GM21737 (cell line): ENCODE data around the gene C11orf97.
"Not testable (repeated sequence)": the region's sequence is repeated elsewhere in the genome, so short reads cannot be mapped to it uniquely, and the experiment has no call there.

Experiments
- ATAC-seq: cut with Tn5 transposase; IDR thresholded peaks from one replicate; pipeline ENCODE4 v1.9.1; 2021; ENCODE audit warnings: mild to moderate bottlenecking, moderate library complexity; ENCODE audit not compliant: unreplicated experiment

C11orf97 gene

DNA sequence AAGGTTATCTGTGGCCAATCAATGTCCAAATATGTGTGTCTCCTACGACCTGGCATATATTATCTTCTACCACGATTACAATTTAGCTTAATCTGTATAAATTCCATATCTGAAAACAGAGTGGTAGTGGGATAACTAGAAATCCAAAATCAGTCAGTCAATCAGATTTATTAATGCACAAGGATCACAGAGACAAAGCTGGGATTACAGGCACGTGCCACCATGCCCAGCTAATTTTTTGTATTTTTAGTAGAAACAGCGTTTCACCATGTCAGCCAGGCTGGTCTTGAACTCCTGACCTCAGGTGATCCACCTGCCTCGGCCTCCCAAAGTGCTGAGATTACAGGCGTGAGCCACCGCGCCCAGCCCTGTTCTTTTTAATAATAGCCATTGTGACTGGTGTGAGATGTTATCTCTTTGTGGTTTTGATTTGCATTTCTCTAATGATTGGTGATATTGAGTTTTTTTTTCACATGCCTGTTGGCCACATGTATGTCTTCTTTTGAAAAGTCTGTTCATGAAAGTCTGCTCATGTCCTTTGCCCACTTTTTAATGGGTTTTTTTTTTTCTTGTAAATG, 43.6 kb downstream of the C11orf97 start:
- ATAC-seq: not testable (repeated sequence)

DNA sequence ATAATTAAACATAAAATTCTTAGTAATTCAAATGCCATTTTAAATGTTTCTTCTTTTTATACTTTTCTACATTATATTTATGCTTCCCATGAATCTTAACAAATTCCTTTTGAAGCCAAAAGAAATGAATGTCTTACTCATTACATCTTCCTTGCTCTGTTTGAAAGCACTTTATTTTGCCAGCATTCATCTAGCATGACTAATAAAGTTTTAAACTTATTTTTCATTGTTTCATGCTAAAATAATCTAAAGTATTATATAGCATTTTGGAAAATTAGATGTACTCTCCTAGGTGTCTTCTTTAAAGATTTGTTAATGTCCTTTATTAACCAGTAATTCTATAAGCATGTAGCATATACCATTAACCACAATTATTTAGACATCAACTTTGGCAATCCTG, 45.2 kb downstream of the C11orf97 start:
- ATAC-seq: no peak

DNA sequence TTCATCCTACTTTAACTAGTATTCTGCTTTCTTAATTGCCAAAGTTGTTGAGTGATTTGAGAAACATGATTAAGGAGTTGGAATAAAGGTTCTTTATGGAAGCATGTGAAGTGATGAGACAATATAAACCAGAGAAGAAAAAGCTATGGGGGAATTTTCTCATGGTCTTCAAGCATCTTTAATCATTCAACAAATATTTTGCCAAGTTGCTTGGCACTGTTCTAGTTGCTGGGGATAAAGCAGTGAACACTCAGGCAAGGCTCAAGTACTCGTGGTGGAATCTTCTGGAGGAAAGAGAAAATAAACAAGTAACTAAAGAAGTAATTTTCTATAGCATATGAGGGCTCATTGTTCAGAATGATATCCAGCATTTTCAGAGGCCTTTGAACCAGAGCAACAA, 45.7 kb downstream of the C11orf97 start:
- ATAC-seq: no peak

- ATAC-seq: no peak
These were observed 46.2 kb downstream of the C11orf97 start for GRCh38 chr11:94558468-94558867.

GRCh38 chr11:94558932-94559331, 46.7 kb downstream of the C11orf97 start:
- ATAC-seq: no peak

DNA sequence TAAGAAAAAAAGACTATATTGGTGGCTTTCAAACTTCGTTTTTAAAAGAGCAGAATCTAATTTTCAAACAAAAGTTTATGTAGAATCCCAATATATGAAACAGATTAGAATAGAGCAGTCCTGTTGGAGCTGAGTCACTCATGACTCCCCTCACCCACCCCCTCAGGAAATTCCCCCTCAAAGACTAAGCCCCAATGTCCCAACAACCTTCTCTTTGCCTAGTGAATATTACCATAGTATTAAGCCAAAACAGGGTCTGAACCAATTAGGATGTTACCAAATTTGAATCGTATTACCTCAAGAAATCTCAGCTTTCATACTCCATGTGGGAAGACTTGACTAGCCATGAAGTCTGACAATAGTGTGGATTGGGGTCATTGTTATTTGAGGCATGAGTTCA, 47.1 kb downstream of the C11orf97 start:
- ATAC-seq: no peak

DNA sequence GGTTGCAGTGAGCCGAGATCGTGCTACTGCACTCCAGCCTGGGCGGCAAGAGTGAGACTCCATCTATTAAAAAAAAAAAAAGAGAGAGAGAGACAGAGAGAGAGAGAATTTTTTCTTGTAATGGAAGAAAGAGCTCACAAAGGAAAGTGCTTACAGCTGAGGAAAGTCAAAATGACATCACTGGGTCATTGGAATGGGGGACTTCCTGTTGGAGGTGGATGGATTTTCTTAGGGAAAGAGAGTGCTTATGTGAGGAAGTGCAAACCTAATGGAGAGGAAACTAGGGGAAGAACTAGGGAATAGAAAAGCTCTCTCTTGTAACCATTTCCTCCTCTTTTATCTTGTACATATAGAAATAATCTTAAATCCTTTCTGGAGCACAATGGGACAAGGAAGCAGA, 48.6 kb downstream of the C11orf97 start:
- no peak for ATAC-seq

DNA sequence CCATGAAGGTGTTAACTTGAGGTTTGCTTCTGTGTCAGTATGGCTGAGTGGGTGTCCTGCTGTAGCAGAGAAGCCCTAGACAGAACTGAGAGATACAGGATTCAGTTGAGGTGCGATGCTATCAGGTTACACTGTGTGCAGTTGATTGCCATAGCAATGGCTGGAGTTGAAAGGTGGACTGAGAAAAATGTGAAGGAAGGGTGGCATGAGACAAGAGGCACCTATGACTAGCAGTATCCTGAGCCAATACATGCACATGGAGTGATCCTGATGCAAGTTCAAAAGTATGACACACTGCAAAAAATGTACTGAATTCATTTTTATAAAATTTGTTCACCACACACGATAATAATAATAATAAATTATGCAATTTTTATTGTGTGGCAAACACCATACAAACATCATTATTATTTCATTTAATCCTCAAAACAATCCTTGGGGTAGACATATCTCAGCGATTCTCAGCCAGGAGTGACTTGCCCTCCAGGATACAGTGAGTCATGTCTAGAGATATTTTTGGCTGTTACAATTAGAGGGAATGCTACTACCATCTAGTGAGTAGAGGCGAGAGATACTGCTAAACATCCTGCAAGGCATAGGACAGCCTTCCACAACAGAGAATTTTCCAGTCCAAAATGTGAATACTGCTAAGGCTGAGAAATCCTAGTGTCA, 51.1 kb downstream of the C11orf97 start:
- ATAC-seq: no peak

DNA sequence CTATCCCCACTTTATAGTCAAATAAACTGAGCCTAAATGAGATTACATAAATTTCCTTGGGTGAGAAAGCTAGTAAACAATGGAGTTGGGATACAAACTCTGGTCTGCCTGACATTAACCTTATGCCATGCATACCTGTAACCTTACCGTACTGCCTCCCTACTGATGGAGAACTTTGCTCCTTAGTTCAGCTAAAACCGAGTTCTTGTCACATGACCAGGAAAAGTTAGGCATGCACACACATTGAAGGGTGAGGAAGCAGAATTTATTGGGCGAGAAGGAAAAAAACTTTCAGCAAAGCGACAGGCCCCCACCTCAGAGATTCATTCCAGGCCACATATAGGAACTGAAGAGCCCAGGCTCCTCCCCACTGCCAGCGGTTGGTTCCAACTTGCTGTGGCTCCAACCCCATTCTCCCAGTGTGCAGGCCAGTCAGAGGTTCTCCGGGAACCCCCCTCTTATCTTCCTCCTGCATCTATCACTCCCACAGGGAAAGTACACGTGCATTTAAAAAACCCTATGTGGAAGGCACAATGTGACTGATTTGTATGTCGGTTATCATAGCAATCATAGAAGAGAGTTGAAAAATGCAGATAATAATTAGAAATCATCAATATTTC, 51.7 kb downstream of the C11orf97 start:
- no peak for ATAC-seq

DNA sequence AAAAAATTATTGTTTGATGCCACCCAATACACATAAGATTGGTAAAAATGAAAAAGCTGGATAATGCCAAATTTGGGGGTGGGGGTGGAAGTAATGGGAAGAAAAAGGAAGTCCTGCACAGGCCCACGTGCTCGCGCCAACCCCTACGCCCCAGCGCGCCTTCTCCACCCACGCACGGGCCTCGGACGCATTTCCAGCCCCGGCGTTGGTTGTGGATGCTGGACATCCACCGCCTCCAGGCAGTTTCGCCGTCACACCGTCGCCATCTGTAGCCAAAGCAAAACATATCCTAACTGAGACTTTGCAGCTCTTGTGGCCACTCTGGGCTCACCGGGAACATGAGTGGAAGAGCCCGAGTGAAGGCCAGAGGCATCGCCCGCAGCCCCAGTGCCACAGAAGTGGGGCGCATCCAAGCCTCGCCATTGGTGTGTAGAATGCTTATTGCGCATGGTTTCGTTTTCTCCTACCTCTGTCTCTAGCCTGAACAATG, 55.0 kb downstream of the C11orf97 start, which contains the start of gene PIWIL4:
Gene PIWIL4 (plus strand): TSS at position 188 of the 490 bp plus-strand sequence. CDS start 151 bp downstream, at position 339.
- ATAC-seq: no peak

DNA sequence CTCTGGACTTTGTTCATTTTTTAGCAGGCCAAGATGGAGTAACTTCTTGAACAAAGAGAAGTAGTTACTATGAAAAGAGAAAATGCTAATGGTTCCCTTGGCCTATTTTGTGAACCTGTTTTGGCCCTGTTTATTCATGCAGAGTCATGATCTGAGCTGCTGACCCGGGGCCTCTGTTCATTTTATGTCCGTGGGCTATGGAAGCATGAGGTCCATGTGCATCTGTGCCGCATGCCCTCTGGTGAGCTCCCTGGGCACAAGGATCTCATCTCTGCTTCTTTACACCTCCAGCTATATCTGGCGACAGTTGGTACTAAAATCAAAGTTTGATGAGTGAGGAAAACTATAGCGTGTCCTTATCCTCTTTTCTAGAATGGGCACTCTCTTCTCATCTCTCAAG, 55.9 kb downstream of the C11orf97 start:
- ATAC-seq: no peak

GRCh38 chr11:94568717-94569116, 56.5 kb downstream of the C11orf97 start:
- ATAC-seq: no peak

DNA sequence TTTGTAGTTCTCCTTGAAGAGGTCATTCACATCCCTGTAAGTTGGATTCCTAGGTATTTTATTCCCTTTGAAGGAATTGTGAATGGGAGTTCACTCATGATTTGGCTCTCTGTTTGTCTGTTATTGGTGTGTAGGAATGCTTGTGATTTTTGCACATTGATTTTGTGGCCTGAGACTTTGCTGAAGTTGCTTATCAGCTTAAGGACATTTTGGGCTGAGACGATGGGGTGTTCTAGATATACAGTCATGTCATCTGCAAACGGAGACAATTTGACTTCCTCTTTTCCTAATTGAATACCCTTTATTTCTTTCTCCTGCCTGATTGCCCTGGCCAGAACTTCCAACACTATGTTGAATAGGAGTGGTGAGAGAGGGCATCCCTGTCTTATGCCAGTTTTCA, 60.7 kb downstream of the C11orf97 start:
- not testable (repeated sequence) for ATAC-seq

- ATAC-seq: no peak
These were observed 62.1 kb downstream of the C11orf97 start for GRCh38 chr11:94574193-94574961.

GRCh38 chr11:94576306-94576705, 64.0 kb downstream of the C11orf97 start:
- ATAC-seq: no peak

- ATAC-seq: no peak
These were observed 65.6 kb downstream of the C11orf97 start for GRCh38 chr11:94577841-94578240.
